Measurements from ENCODE around the gene TENT5C. TPM values are rescaled to one million over a fixed set of nuclear protein-coding genes. Genes with fewer than 3 reads are reported as not detected.

Gene TENT5C
- polyA plus RNA-seq, 1 experiment, result 1.9 TPM

GRCh38 chr1:117590273-117590925, 15.4 kb upstream of the TENT5C start:
- ChIA-PET POLR2A (no interaction called here), CTCF (interaction anchor here (0.7 to 1.1 kb wide), 3 partner anchors 13 to 169 kb away, joined by 3 to 4 read pairs (median 3); no protein-coding TSS in a partner anchor)
- Histone ChIP-seq H3K27me3 (ENCODE audit: control insufficient read depth, insufficient read depth, low read length) (peaks cover 2% of the 10 kb centered on the region), H3K4me3 (ENCODE audit: low read depth, low read length) (no peak overlapping the region), H3K36me3 (ENCODE audit: control insufficient read depth, insufficient read depth, low read length) (no peaks in the 10 kb centered on the region)
- TF ChIP-seq CTCF (IDR thresholded peaks at IDR 0.05; ENCODE audit: insufficient read depth, low read depth, low read length), result no peak
- no peak for DNase-seq (ENCODE audit: low read depth)

DNA sequence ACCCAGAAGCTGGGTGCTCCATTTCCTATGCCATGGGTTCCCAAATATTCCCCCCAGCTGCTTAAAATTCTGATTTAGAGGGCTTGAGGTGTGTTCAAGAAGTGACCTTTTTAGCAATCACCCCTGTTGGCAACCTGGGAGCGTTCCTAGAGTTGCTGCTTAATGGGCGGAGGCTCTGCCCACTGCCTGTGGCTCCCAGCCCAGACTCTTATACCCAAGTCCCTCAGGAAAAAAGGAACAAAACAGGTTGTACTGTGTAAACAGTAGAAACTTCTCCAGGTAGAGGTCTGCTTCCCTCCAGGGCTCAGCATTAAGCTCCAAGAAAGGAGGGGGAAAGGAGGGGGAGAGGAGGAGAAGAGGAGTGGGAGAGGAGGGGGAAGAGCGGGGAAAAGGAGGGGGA, 14.6 kb upstream of the TENT5C start:
- no peaks in the 10 kb centered on the region for H3K36me3 ChIP-seq (ENCODE audit: control insufficient read depth, insufficient read depth, low read length)
- H3K27me3 ChIP-seq (ENCODE audit: control insufficient read depth, insufficient read depth, low read length), result peaks cover 2% of the 10 kb centered on the region
- no peak for DNase-seq (ENCODE audit: low read depth)
- ChIA-PET CTCF (interaction anchor here (1.0 to 1.1 kb wide), 2 partner anchors 16 to 23 kb away, joined by 3 read pairs; no protein-coding TSS in a partner anchor), POLR2A (no interaction called here)
- no peak overlapping the region for H3K4me3 ChIP-seq (ENCODE audit: low read depth, low read length)
- TF ChIP-seq CTCF (IDR thresholded peaks at IDR 0.05; ENCODE audit: insufficient read depth, low read depth, low read length), result no peak

- CTCF ChIA-PET, result interaction anchor here (1.0 to 1.6 kb wide), 2 partner anchors 16 to 162 kb away, joined by 3 read pairs; no protein-coding TSS in a partner anchor
- Histone ChIP-seq H3K4me3 (ENCODE audit: low read depth, low read length) (no peak overlapping the region), H3K27me3 (ENCODE audit: control insufficient read depth, insufficient read depth, low read length) (peaks cover 4% of the 10 kb centered on the region), H3K36me3 (ENCODE audit: control insufficient read depth, insufficient read depth, low read length) (no peaks in the 10 kb centered on the region)
- no peak for TF ChIP-seq CTCF (IDR thresholded peaks at IDR 0.05; ENCODE audit: insufficient read depth, low read depth, low read length)
- POLR2A ChIA-PET, result no interaction called here
- no peak for DNase-seq (ENCODE audit: low read depth)
Measured at GRCh38 chr1:117592155-117592554, 13.7 kb upstream of the TENT5C start.

DNA sequence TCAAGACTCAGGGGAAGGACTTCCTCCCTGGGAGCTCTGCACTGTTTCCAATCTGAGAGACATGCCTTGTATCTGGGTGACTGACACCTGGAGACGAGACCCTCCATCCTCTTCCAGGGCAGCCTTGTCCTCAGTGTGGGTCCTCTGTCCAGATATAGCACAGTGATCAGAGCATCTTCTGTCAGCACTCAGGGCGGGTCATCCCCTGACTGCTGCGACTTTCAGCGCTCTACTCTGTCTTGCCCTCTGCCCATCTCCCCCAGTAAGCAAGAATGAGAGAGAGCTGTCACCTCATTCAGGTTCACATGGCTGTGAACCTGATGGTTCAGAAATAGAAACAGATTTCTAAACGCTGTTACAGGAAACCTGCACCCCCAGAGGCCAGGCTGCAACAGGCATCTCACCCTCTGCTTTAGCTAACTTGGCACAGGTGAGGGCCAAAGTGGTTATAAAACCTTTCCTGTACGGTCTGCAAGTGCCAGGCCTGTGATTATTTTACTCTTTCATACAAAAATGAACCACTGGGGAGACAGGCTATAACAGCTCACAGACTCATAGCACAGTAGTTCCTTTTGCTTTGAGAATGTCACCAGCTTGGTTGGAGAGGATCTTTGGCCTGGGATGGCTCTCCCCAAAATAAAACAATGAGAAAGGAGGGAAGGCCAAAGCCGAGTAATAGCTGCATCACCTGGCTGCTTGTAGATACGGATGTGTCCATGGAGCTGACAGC, 11.4 kb upstream of the TENT5C start:
- POLR2A ChIA-PET, result no interaction called here
- Histone ChIP-seq H3K36me3 (ENCODE audit: control insufficient read depth, insufficient read depth, low read length) (no peaks in the 10 kb centered on the region), H3K4me3 (ENCODE audit: low read depth, low read length) (no peak overlapping the region), H3K27me3 (ENCODE audit: control insufficient read depth, insufficient read depth, low read length) (peaks cover 4% of the 10 kb centered on the region)
- TF ChIP-seq CTCF (IDR thresholded peaks at IDR 0.05; ENCODE audit: insufficient read depth, low read depth, low read length), result no peak
- no peak for DNase-seq (ENCODE audit: low read depth)
- CTCF ChIA-PET, result interaction anchor here (0.5 to 1.6 kb wide), 2 partner anchors 59 to 156 kb away, joined by 3 to 5 read pairs; no protein-coding TSS in a partner anchor

- Histone ChIP-seq H3K36me3 (ENCODE audit: control insufficient read depth, insufficient read depth, low read length) (no peaks in the 10 kb centered on the region), H3K27me3 (ENCODE audit: control insufficient read depth, insufficient read depth, low read length) (peaks cover 6% of the 10 kb centered on the region), H3K4me3 (ENCODE audit: low read depth, low read length) (no peak overlapping the region)
- no peak for TF ChIP-seq CTCF (IDR thresholded peaks at IDR 0.05; ENCODE audit: insufficient read depth, low read depth, low read length)
- ChIA-PET CTCF (interaction anchor here (0.6 to 1.6 kb wide), 5 partner anchors 10 to 303 kb away, joined by 3 to 5 read pairs (median 3); no protein-coding TSS in a partner anchor), POLR2A (no interaction called here)
- no peak for DNase-seq (ENCODE audit: low read depth)
Measured at GRCh38 chr1:117596023-117596720, 9.7 kb upstream of the TENT5C start.
